MG63 (cell line): ENCODE data around the gene HIVEP1. TPM values are rescaled to one million over a fixed set of nuclear protein-coding genes. Genes with fewer than 3 reads are reported as not detected.

Experiments used
- DNase-seq: peaks from one replicate; pipeline ENCODE4 v3.0.0-alpha.2; 2020
- H3K27me3 ChIP-seq: fragments of 250-450 bp; sonication (Bioruptor Pico); 2 replicates; pipeline ENCODE4 v1.5.1; 2020; ENCODE audit warnings: mild to moderate bottlenecking, moderate library complexity
- H3K36me3 ChIP-seq: fragments of 250-450 bp; sonication (Bioruptor Pico); 2 replicates; pipeline ENCODE4 v1.5.1; 2020; ENCODE audit warnings: mild to moderate bottlenecking, moderate library complexity
- H3K4me3 ChIP-seq: fragments of 250-450 bp; sonication (Bioruptor Pico); 2 replicates; pipeline ENCODE4 v1.5.1; 2020; ENCODE audit warnings: mild to moderate bottlenecking, moderate library complexity
- H3K9me3 ChIP-seq: fragments of 250-450 bp; sonication (Bioruptor Pico); 2 replicates; pipeline ENCODE4 v1.5.1; 2020; ENCODE audit warnings: mild to moderate bottlenecking, moderate library complexity
- total RNA-seq: library from RNA; depleted of rRNA; stranded (reverse); fragments of >200 nt; shearing (Covaris generic); gene quantifications from 2 replicates; pipeline ENCODE4 v1.2.3, GENCODE V29; 2014; ENCODE audit warnings: low replicate concordance; rRNA removed

Gene HIVEP1
- 3.1 and 3.8 TPM in 2 replicates for total RNA-seq

DNA sequence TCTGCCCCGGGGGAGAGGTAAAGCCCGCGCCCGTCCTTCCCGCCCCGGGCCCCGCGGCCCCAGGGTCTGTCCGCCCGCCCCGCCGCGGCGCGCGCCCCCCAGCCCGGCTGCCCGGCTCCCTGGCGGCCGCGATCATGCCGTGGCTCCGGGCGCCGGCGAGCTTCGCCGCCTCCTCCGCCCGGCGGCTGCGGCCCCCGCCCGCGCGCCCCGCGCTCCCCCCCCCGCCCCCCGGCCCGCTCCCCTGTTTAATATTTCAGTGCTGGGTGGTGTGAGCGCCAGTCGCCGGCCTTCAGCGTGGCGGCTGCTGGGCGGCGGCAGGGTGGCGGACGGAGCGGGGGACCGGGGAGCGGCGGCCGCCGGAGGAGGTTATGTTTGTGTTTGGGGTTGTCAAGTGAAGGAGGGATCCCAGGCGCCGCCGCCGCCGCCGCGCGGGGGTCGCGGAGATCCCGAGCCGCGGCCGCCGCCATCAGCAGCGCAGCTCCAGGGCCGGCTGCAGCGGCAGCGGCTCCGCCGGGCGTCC is at the start of gene HIVEP1:
TSS of gene HIVEP1 (plus strand) at position 275 of the 520 bp plus-strand sequence. CDS start 3,317 bp downstream, outside the sequence.
- Histone ChIP-seq H3K4me3 (peak within 1 kb of the TSS; percentile 94), H3K36me3 (peaks cover 28% of the 10 kb centered on the region), H3K9me3 (peaks cover 5% of the 10 kb centered on the region), H3K27me3 (no peaks in the 10 kb centered on the region)
- DNase-seq: no peak

DNA sequence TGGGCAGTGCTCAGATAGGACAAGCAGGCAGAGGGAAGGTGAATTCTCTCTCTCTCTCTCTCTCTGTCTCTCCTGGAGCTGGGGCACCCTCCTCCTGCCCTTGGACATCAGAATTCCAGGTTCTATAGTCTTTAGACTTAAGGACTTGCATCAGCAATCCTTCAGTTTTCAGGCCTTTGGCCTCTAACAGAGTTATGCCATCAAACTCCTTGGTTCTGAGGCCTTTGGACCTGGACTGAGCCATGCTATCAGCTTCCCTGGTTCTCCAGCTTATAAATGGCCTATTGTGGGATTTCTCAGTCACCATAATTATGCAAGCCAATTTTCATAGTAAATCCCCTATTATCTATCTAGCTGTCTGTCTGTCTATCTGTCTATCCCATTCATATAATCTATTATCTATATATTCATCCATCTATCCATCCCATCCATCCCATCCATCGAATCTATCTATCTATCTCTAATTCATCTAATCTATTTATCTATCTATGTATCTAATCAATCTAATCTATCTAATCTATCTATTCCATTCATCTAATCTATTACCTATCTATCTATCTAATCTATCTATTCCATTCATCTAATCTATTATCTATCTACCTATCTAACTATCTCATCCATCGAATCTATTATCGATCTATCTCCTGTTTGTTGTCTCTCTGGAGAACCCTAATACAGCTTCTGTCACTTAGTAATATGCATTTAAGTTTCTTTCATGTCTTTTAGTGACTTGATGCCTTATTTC is 48.2 kb upstream of the HIVEP1 start:
- Histone ChIP-seq H3K4me3 (no peak overlapping the region), H3K36me3 (no peaks in the 10 kb centered on the region), H3K9me3 (no peaks in the 10 kb centered on the region), H3K27me3 (no peaks in the 10 kb centered on the region)
- DNase-seq: no peak

DNA sequence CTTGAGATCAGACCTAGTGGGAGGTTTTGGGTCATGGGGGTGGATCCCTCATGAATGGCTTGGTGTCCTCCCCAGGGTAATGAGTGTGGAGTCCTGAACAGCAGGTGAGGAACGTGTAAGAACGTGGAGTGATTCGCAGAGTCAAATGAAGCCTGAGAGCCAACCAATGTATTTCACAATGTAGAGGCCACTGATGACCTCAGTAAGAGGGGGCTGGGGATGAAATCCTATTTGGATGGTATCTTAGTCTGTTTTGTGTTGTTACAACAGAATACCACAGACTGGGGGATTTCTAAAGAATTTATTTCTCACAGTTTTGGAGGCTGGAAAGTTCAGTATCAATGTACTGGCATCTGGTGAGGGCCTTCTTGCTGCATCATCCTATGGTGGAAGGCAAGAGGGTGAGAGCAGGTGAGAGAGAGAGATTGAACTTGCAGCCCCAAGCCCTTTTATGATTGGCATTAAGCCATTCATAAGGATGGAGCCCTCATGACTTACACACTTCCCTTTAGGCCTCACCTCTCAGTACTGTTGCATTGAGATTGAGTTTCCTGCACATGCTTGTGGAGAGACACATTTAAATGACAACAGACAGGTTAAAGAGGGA is 47.3 kb upstream of the HIVEP1 start:
- H3K9me3 ChIP-seq: no peaks in the 10 kb centered on the region
- no peak overlapping the region for H3K4me3 ChIP-seq
- DNase-seq: no peak

DNA sequence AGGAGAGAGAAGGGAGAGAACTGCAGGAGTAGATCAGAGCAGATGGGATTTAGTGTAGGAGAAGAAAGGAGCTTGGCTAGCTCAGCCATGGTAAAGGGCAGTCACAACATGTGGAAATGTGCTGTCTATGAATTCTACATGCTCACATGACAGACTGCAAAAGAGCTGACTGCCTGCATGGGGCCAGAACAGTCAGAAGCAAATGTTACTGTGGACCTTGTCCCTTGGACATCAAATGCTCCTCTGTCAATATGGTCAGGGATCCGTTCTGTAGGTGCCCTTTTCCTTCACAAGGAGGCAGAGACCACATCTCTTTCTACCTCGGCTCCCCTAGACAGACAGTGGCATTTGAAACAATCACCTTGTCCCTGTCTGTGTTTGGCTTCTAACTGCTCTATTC is 46.6 kb upstream of the HIVEP1 start:
- no peaks in the 10 kb centered on the region for H3K9me3 ChIP-seq
- no peaks in the 10 kb centered on the region for H3K27me3 ChIP-seq
- no peak for DNase-seq
- no peaks in the 10 kb centered on the region for H3K36me3 ChIP-seq
- H3K4me3 ChIP-seq: no peak overlapping the region

More for the DNA sequence above, 47.3 kb upstream of the HIVEP1 start:
- Histone ChIP-seq H3K36me3 (no peaks in the 10 kb centered on the region), H3K27me3 (no peaks in the 10 kb centered on the region)

DNA sequence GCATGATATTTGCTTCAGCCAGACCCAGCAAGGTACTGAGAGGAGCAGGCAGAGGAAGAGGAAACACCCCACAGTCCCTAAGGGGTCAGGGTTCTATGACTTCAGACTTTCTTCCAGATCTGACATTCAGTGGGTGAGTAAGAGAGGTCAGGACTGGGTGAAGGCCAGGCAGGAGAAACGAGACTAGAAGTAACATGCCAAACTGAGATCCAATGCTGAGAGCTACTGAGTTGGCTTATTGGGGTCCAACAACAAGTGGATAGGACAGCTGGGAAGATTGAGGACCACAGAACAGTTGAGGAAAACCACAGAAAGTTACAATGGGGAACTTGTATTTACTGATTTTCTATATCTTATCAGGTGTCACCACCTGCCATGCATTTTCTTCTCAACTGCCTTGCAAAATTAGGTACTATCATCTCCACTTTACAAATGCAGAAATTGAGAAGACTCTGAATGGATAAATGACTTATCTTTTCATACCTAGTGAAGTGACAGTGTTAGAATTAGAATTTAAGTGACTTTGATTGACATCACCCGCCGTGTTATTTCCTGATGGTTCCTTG is 43.8 kb upstream of the HIVEP1 start:
- H3K9me3 ChIP-seq: no peaks in the 10 kb centered on the region
- no peaks in the 10 kb centered on the region for H3K27me3 ChIP-seq
- no peaks in the 10 kb centered on the region for H3K36me3 ChIP-seq
- no peak for DNase-seq
- H3K4me3 ChIP-seq: no peak overlapping the region

DNA sequence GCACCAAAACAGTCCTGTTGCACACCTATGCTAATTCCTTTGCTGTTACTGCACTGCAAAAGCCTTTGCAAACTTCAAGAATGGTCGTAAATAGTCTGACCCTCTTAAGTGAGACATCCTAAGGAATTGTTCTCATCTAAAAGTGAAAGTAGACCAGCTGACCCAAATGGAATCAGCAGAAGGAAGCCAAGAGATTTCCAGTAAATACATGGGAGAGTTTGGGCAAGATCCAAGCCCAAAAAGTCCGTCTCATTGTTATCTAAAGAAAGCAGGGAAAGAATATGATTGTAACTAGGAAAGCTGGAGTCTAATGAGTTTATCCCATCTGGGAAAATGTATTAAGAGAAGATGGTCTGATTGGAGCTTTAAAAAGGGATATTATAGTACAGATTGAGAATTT is 43.0 kb upstream of the HIVEP1 start:
- DNase-seq: no peak
- Histone ChIP-seq H3K9me3 (no peaks in the 10 kb centered on the region), H3K4me3 (no peak overlapping the region), H3K27me3 (no peaks in the 10 kb centered on the region), H3K36me3 (no peaks in the 10 kb centered on the region)

DNA sequence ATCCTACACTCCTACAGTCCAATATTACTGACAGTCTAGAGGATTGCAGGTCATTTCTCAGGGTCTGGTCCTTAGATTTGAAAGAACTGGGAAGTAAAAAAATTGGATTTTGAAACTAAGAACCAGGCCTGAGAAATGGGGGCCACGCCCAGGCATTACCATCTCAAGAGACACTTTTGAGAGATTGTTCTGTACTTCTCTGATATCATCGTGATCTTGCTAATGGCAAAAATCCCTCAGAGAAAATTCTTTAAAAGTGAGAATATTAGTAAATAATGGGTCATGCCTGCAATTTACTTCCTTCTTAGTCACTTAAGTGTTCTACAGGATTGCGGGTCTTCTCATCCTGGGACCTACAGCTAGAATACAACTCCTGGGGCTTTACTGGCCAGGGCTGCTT is 42.0 kb upstream of the HIVEP1 start:
- no peaks in the 10 kb centered on the region for H3K9me3 ChIP-seq
- DNase-seq: no peak

DNA sequence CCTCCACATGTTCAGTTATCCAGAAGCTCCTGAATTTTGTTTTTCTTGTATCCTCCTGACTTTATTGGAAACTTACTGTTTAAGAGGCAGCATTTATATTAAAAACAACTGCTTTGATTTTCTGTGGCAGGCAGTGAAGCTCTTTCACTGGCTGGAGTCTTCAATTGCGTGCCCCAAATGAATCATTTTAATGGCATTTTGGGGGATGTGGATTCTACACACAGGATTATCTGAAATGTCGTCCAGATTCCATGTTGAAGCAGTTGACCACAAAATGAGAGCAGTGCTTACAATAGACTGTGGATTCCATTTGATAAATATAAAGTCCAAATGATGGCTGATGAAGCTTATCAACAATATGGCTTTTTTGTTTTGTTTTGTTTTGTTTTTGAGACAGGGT is 41.0 kb upstream of the HIVEP1 start:
- H3K27me3 ChIP-seq: no peaks in the 10 kb centered on the region
- H3K36me3 ChIP-seq: no peaks in the 10 kb centered on the region
- DNase-seq: peak; percentile 19
- no peak overlapping the region for H3K4me3 ChIP-seq
- H3K9me3 ChIP-seq: no peaks in the 10 kb centered on the region

More for the DNA sequence above, 42.0 kb upstream of the HIVEP1 start:
- no peaks in the 10 kb centered on the region for H3K27me3 ChIP-seq
- no peaks in the 10 kb centered on the region for H3K36me3 ChIP-seq
- H3K4me3 ChIP-seq: no peak overlapping the region

DNA sequence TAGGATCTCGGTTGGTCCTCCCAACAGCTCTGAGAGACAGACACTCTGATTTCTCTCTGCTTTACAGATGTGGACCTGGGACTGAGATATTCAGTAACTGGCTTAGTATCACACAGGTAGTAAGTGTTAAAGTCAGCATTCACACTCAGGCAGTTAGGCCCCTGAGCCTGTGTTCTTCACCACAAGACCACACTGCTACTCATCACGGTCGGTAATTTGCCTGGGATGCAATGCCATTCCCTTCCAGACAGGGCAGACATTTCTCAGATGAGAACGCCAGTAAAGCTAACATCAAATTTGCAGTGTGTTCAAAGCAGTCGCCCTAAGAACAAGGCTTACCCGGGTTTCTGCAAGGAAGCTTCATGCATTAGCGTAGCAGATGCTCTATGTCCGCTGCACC is 39.8 kb upstream of the HIVEP1 start:
- no peak for DNase-seq
- no peaks in the 10 kb centered on the region for H3K36me3 ChIP-seq
- H3K4me3 ChIP-seq: no peak overlapping the region
- no peaks in the 10 kb centered on the region for H3K27me3 ChIP-seq
- H3K9me3 ChIP-seq: no peaks in the 10 kb centered on the region

DNA sequence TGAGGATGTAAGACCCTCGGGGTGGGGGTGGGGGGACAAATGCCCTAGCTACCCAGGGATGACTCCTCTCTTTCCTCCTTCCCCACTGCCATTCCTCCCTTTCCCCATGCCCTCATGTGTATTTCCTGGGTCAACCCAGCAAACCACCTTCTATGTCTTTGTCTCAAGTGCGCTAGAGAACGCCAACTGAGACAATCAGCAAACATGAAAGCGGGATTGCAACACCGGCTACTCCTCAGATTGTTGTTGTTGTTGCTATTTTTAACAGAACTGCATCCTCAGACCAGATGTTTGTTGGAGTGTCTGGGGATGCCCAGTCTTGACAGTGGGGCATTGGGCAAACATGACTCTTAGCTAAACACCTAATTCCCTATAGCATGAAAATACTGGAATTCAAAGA is 39.3 kb upstream of the HIVEP1 start:
- H3K27me3 ChIP-seq: no peaks in the 10 kb centered on the region
- H3K9me3 ChIP-seq: no peaks in the 10 kb centered on the region
- H3K36me3 ChIP-seq: no peaks in the 10 kb centered on the region
- no peak for DNase-seq
- no peak overlapping the region for H3K4me3 ChIP-seq

DNA sequence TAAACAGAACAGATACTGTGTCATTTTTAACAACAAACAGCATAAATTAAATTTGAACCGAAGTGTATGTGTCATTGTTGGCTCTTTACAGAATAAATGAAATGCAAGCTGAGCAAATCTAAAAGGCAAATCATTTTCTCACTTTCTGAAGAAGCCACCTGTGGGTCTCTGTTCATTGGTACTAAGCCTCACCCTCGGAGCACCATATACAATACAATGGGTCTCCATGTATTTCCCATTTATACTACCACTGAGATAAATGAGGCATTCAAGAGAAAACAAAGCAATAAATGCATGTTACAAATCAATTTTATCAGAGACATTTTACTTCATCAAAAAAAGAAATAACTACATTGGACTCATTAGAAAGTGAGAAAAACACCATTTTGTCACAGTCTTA is 38.9 kb upstream of the HIVEP1 start:
- DNase-seq: no peak
- no peaks in the 10 kb centered on the region for H3K27me3 ChIP-seq
- H3K4me3 ChIP-seq: no peak overlapping the region
- no peaks in the 10 kb centered on the region for H3K9me3 ChIP-seq
- no peaks in the 10 kb centered on the region for H3K36me3 ChIP-seq

DNA sequence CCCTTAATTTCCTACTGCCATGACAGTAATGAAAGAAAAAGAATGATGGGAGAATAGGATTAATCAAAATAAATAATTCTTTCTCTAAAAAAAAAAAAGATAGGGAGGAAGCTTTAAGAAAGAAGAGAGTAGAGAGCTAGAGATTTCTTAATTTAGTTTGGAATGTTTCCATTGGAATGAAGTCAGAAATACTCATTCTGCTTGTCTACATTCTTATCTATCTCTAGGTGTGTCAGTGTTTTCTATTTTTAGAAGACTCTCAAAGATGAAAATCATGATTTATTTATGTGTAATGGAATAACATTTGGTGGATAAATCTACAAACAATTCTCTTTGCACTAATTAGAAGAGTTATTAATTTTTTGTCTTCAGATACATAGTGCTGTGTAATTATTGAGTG is 38.0 kb upstream of the HIVEP1 start:
- Histone ChIP-seq H3K36me3 (no peaks in the 10 kb centered on the region), H3K9me3 (no peaks in the 10 kb centered on the region), H3K4me3 (no peak overlapping the region), H3K27me3 (no peaks in the 10 kb centered on the region)
- no peak for DNase-seq

DNA sequence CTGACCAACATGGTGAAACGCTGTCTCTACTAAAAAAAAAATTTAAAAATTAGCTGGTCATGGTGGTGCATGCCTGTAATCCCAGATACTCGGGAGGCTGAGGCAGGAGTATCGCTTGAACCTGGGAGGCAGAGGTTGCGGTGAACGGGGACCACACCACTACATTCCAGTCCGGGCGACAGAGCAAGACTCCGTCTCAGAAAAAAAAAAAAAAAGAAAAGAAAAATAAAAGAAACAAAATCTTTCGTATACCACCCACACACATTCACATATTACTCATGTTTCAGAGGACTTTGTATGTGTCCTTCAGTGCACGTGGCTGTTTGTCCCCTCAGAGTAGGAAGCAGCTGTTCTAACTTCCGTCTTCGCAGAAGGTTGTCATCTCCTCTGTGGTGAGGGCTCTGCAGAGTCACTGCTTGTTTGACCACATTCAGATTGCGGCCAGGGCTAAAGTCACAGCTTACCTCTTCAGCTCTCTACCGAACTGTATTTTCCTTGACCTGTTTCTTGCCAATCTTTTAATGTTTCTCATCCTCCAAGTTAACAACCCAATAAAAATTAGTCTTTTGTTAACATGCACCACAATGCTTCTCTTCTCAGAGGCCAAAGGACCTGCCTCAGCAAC is 36.6 kb upstream of the HIVEP1 start:
- H3K9me3 ChIP-seq: no peaks in the 10 kb centered on the region
- DNase-seq: no peak
- no peaks in the 10 kb centered on the region for H3K27me3 ChIP-seq
- no peak overlapping the region for H3K4me3 ChIP-seq
- H3K36me3 ChIP-seq: no peaks in the 10 kb centered on the region

DNA sequence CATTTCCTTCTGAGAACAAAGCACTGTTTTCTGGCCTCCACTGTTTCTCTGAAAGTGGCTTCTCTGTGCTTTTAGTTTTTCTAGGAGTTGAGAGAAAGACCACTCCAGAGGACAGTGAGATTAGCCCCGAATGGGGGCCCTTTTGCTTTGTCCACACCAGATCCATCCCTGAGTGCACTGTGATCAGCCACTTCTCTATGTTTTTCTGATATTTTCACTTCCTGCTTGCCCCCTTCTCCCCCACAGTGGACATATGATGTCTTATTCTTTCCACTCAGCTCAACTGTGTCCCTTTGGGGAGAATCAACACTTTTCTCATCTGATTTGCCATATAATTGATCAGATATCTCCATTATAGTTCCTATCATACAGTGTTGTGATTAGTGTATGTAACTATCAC is 35.6 kb upstream of the HIVEP1 start:
- no peaks in the 10 kb centered on the region for H3K27me3 ChIP-seq
- no peak for DNase-seq
- no peak overlapping the region for H3K4me3 ChIP-seq

DNA sequence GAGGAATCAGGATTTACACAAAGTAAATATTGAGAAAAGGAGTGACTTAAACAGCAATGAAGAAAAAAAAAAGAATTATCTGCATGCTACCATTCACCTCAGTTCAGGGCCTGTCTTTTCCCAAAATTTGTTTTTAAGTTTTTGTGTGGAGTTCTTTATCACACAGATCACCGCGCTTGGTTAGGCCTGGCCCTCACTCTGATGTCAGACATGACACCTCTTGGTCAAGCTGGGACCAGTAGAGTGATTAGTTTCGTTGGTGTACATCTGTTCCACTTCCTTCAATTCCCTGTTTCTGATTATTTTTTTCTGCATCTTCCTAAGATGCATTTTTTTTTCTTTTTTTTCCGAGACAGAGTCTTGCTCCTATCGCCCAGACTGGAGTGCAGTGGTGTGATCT is 34.9 kb upstream of the HIVEP1 start:
- Histone ChIP-seq H3K27me3 (no peaks in the 10 kb centered on the region), H3K9me3 (no peaks in the 10 kb centered on the region), H3K4me3 (no peak overlapping the region), H3K36me3 (no peaks in the 10 kb centered on the region)
- DNase-seq: no peak

More for the DNA sequence above, 35.6 kb upstream of the HIVEP1 start:
- H3K36me3 ChIP-seq: no peaks in the 10 kb centered on the region
- H3K9me3 ChIP-seq: no peaks in the 10 kb centered on the region

DNA sequence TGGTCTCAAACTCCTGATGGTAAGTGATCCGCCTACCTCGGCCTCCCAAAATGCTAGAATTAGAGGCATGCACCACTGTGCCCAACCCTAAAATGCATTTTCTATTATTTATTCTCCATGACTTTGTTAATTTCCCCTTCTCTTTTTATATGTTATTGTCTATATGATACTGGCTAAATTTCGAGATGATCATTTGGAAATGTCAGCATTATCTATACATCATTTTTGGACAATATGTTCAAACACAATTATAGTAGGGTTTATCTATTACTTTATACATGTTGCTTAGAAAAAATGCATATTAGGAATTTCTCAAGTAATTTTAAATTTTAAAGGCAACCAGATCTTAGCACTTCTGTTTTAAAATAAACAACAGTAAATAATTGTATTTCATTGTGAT is 34.4 kb upstream of the HIVEP1 start:
- Histone ChIP-seq H3K36me3 (no peaks in the 10 kb centered on the region), H3K27me3 (no peaks in the 10 kb centered on the region), H3K4me3 (no peak overlapping the region), H3K9me3 (no peaks in the 10 kb centered on the region)
- DNase-seq: no peak
